ENCODE data around the gene HMGCLL1. TPM values are rescaled to one million over a fixed set of nuclear protein-coding genes. Genes with fewer than 3 reads are reported as not detected.
A peak's percentile ranks its signal among the peaks of the same experiment; 100 is the strongest.

HMGCLL1 gene
- 4.8 TPM for total RNA-seq

DNA sequence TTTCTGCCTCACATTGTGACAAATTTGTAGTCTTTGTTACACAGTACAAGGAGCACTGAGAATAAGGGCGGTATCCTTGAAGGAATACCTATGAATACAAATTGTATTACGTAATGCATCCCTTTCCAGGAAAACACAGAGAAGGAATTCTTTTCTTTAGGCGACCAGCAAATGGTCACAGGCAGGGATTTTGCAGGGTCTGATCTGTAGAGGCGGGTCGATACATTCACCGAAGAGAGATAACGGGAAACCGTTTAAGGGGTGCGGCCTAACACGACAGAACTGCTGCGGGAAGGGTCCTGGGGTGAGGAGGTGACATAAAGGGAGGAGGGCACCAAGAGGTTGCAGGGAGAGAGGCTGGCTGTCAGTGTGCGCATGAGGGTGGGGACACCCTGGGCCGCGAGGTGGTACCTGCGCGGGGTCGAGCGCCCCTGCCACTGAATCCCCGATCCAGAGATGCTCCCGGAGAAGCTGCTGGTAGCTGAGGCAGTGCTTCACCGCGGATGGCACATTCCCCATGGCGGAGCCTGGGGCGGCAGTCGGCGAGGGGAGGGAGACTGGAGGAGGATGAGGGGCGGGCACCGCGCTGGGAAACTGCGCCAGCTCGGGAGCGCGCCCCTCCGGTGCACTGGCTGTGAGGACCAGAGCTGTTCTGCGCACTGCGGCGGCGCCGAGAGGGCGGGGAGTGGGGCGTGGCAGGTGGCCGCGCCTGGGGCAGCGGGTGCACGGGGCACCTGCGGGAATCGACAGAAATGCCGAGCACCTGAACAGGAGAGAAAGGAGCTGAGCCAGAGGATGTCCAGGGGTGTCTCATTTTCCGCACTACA is at the start of gene HMGCLL1:
HMGCLL1 (minus strand) TSS at position 656 of the 827 bp plus-strand sequence; CDS start at position 519, 137 bp downstream.
- DNase-seq, result no peak

DNA sequence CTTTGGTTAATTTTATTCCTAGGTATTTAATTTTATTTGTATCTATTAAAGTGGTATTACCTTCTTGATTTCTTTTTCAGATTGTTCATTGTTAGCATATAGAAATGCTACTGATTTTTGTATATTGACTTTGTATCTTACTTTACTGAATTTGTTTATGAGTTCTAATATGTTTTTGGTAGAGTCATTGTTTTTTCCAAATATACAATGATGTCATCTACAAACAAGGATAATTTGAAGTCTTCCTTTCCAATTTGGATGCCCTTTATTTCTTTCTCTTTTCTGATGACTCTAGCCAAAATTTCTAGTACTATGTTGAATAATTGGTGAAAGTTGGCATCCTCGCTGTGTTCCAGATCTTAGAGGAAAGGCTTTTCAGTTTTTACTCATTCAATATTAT is 43.0 kb upstream of the HMGCLL1 start:
- DNase-seq, result no peak

DNA sequence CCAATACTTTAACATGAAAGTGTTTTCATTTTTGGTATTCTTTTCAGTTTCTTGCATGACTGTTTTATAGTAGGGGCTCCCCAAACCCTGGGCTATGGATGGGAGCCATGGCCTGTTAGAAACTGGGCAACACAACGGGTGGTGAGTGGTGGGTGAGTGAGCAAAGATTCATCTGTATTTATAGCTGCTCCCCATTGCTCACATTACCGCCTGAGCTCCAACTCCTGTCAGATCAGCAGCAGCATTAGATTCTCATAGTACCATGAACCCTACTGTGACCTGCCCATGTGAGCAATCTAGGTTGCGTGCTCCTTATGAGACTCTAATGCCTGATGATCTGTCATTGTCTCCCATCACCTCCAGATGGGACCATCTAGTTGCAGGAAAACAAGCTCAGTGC is 42.3 kb upstream of the HMGCLL1 start:
- DNase-seq, result no peak

DNA sequence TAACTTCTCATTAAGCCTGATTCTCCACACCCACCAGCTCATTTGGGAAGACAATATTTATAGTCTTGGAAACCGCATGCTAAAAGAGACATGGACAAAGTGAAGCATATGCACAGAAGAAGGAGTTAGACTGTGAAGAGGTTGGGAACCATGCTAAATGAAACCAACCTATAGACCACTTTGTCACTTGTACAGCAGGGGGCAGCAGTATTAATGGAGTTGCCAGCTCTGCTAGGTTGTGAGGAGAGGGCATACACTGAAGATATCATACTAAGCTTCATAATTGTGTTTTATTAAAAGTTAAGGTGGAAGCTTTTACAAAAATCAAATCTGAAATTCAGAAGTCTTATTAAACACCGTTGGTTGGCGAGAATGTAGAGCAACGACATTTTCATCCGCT is 38.3 kb upstream of the HMGCLL1 start:
- no peak for DNase-seq

DNA sequence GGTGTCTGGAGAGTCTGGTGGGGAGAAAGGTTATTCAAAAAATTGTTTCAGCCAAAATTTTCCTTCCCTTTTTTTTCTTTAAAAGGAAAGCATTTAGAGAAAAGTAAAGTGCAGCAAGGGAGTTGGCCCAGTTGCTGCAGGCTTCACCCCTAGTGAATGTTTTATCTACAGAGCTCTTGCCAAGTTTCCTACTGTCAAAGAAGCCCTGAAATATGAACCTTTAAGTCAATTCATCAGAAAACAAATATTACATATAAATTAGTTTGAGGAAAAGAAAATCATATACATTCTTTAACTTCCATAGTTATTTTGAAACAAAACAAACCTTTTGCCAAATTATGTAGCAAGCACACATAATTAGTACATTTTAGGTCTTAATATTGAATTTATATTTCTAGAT is 25.0 kb upstream of the HMGCLL1 start:
- DNase-seq, result no peak

DNA sequence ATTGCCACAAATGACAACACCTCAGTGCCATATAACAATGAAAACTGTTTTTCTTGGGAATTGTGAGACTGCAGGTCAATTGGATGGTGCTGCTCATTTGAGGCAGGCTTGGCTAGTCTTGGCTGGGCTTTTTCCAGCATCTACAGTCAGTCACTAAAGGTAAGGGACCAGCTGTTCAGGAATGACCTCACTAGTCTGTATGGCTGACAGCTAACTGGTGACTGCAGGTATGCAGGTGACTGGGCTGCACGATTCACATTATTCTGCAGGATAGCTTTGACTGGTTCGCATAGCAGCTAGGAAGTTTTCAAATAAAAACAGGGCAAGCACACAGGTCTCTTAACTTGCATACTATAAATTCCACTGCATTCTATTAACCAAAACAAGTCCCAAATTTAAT is 22.1 kb upstream of the HMGCLL1 start:
- DNase-seq, result no peak

DNA sequence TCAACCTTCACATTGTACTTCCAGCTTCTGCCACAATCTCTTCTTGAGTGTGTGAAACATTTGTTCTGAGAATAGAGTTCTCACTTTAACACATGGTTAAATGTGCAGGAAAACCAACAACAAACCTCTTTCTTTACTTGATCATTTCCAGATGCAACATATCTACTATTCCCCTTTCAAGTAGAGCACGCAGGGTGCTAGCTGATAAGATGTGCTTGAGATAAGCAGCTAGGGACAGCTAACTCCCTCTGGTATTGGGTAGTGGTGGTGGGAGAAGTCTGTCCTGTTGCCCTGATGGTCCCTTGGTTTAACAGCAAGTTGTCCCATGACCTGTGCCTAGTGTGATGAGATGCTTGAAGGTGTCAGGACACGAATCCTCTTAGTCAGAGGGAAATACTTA is 15.4 kb upstream of the HMGCLL1 start:
- DNase-seq, result no peak

DNA sequence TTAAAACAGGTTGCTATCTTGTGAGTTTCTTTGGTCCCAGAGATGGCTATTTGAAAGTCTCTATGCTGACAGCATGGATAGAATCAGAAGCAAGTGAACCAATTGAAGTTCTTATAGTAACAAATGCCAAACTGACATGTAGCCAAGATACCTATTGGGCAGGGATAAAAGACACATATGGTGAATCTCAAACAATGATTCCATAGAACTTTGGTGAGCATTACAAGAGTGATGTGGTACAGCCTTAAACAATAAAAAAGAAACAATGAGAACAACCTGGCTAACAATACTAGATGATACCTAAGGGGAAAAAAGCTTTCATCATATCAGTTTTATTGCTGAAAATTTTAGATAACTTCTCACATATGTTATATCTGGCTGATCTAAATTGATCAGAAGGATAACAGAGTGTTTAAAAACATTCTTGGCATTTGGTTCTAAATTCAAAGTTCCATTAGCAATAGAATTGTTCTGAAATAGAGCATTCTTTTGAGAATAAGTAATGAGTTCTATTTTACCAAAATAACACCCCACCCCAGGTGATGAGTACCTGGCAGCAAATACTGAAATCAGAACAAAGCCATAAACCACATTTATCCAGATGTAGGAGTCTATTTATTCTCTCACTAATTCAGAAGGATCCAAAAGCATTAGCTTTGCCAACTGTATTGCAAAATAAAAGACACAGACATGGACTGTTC is 5.8 kb upstream of the HMGCLL1 start:
- peak; percentile 87 for DNase-seq

DNA sequence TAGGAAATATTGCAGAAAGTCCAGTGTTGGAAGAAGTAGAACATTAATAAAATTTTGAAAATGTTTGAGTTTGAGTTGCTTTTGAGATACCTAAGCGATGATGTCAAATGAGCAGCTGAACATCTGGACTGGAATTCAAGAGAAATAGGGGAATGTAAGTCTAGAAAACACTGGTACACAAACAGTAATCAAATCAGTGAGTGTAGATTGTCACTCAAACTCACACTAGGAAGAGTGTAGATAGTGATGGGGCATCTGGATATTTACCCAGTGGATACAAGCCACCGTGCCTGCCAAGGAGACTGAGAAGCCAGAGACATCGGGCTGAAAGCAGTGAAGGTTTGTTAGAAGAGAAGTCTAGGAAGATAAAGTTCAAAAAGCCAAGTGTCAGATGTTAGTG is 2.2 kb downstream of the HMGCLL1 start:
- DNase-seq, result no peak

DNA sequence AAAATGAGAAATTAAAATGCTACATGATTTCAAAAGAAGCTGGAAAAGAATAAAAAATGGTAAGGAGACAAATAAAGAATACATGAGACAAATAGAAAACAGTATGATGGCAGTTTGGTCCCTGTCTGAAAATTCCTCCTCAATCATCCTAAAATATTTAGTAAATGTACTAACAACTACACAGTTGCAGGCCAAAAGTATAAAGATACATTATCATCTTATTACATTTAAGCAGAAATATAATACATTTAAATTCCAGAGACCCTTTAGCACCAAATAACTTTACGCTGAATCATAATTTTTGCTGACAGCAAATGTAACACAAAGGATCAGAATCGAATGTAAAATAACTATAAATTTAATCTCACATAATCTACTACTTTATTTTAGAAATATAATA is 4.4 kb downstream of the HMGCLL1 start:
- DNase-seq, result no peak

DNA sequence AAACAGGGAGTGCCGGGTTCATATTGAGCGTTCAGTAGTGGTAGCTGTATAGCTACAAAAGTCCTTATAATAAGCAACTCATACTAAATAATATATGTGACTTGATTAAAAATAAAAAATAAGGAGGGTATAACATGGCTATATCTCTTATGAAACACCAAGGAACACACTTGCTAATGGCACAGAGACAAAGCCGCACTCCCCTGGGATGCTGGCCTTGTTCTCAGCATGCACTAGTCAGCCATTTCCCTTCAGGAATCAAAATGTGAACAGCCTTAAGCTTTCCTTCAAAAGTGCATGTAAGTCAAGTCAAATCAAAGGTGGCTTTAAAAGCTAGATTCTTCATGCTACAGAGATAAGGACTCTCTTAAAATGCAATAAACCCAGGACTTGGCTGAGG is 9.4 kb downstream of the HMGCLL1 start:
- DNase-seq, result no peak

DNA sequence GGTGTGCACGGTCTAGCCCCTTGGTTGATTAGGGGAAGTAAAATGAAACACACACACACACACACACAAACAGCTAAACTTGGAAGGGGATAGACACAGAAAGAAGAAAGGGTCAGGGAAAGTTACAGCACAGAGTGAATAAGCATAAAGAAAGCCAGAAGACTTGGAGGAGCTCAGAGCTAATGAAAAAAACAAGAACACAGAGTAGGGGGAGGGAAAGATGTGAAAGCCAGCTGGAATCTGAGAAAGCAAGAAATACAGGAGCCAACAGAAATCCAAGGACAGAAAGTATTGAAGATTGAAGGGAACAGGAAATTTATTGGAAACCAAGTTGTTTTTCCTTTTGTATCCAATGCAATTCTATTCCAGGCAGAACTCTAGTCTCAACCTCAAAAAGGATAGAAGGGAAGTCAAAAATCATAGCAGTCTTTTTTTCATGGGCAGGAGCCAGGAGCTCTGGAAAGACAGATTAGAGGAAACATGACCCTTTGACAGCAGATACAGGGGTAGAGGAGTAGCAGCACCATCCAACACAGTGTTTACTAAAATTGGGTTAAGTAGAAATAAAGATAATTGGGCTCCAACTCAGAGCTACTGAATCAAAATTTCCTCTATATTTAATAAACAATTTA is 10.1 kb downstream of the HMGCLL1 start:
- DNase-seq, result peak; percentile 92

DNA sequence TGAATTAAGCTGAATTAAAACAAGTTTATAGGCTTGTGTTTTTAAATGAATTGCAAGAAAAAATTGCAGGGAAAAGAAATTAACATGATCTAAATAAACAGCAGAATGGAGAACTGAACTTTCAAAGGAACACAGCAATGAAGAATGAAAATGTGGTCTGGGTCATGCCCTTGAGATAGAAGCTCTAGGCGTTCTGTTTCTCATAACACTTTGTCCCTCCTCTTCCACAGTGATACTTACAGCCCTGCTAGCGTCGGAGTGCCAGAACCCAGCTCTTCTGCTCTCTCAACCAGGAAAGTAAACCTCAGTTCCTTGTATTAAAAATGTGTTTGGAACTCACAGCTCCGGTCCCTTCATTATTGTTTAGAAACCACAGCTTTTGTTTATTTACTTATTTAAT is 11.4 kb downstream of the HMGCLL1 start:
- DNase-seq, result no peak

DNA sequence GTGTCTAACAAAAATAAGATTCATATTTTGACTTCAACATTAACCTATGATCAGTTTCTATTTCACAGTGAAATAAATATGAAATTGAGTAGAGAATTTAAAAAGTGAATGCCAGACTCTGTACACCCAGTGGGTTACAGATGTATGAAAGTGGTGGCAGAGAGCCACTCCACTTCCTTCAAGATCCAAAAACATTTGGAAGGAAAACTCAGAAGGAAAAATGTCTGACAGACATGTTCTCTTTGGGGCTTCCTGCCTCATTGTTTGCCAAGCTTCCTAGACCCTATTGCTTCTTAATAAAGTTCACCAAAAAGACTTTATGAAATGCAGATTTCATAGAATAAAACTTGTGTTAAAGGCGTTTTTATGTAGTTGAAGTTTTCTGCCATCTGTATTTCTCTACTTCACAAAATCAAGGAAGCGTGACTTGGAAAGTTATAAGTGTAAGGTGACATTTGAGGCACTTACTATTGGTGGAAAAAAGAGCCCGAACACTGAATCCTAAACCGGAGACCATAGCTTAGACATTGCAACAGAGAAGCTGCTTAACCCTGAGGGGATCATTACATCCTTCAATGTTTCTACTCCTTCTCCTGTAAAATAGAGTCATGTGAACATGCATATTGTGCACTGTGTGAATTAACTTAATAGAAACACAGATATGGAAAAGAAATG is 12.8 kb downstream of the HMGCLL1 start:
- DNase-seq, result peak; percentile 36

DNA sequence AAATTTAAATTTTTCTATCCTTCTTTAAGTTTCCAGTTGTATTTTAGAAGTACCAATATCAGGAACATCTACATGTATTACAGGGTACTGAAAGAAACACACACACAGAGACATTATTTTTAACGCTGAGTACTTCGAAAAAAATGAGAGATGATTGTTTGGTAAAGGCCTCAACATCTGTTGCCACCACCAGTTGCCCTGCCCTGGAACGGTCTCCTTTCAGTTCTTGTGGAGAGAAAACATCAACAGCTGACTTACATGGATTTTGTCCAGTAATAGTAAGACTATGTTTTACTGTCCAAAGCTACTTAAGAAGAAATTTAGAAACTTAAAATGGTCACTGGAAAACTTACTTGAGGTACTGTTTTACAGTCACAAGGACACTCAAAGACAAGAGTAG is 16.7 kb downstream of the HMGCLL1 start:
- no peak for DNase-seq

DNA sequence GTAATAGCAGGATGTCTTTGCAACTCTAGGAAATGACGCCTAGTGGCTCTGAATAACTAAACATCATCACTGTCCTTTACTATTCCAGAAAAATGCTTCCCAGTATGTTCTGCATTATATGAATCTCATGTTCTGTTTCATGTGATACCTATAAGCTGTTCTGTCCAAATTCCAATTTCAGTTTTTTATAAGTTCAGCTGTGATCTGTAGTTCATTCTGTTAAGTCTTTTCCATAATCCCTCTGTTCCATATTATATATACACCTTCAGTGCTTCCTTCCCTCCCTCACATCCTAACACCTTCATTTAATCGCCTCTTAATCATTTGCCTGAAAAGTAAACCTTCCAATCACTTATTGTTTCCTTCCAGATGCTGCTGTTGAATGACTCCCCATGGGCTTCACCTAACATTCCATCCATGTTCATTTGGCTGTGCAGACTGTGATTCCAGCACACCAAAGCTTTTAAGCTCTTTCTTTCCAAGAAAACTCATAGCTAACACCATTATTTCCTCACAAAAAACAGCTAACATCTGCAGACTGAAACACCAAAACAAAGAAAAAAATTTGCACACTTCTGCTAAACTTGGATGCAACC is 18.6 kb downstream of the HMGCLL1 start:
- peak; percentile 36 for DNase-seq

DNA sequence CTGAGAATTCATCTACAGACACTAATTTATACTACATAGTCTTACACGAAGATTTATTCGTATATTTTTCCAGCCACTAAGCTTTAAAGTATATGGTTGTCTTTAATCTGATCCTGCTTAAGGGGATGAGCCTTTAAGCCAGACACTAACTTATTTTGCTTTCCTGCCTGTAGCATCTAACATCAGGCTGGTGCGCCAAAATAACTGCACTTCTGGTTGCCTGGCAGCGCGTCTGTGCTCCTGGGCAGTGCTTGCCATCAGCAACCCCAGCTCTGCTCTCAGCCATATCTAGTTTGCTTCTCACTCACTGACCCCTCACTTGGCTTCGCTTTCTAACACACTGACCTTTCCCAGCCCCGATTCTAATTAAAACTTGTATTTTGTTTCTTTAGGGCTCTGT is 21.8 kb downstream of the HMGCLL1 start:
- no peak for DNase-seq

DNA sequence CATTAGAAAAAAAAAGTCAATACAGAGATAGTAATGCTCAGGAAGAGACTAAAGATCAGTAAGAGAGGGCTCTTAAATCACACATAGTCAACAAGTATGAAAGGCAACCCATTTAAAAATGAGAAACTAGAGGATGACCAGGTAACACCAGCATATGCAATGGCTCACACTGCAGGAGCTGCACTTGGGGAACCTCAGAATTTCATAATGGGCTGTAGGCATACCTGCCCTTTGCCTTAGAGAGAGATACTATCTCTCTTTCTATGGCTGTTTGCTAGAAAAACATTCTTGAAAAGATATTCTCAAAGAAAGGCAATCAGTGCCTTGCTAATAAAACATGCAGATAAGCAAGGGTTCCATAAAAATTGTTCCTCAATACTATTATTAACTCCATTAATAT is 33.2 kb downstream of the HMGCLL1 start:
- no peak for DNase-seq

DNA sequence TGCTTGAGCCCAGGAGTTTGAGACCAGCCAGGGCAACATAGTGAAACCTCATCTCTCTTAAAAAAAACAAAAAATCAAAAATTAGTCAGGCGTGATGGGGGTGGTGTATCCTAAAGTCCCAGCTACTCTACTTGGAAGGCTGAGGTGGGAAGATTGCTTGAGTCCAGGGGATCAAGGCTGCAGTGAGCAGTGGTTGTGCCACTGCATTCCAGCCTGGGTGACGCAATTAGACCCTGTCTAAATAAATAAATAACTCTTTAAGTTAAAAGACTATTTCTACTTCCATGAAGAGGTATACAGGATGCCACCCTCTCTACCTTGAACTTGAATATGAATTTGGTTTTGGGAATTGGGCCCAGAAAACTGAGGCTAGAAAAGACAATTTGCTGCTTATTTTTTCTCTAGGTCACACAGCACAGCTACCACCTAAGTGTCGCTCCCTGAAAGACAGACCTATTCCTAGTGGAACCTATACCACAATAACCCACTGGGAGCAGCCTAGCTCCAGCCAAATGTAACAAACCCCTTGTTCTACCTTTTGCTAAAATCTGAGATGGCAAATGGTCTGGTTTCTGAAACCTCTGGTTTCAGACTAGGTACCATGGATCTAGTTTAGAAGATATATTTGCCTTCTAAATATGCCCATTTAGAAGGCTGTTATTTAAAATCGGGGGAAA is 35.2 kb downstream of the HMGCLL1 start:
- DNase-seq, result no peak

DNA sequence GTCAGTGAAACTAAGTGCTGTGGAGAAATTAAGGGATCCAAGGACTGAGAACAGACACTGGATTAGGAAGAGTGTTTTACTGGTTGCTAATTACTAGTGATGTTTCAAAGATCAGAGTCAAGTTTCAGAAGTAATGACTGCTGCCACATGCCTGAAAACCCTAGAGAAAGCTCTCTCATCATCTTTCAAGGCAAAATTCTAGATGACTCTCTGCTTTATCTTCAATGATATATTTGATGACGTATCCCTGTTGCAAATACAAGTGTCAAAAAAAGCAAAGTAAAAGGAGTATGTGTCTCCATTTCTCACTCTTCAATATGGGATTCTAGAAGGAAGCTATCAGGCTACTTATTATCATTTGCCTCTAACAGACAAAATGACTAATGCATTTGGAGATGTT is 38.0 kb downstream of the HMGCLL1 start:
- DNase-seq, result no peak

DNA sequence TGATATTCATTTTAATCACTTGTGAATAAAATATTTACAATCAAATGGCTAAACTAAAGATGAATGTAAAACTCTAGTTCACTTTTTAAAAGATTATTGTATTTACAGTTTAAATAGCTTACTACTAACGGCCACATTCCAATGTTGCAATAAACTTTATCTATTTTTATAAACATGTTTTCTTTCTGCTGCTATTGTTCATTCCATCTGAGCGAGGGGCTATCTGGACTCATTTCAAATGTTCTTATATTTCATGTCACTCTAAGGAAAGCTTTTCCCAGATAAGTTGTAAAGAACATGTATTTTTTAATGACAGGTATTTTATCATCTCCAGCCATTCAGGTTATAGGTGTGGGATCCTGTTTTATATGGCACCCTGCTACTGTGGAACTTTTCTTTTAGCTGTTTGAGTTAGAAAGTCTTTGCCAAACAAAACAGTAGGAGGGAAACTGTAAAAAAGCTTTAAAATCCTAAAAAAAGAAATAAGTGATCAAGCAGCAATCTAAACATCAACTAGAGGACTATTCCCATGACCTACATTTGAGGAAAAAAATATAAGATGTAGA is 42.5 kb downstream of the HMGCLL1 start:
- no peak for DNase-seq

DNA sequence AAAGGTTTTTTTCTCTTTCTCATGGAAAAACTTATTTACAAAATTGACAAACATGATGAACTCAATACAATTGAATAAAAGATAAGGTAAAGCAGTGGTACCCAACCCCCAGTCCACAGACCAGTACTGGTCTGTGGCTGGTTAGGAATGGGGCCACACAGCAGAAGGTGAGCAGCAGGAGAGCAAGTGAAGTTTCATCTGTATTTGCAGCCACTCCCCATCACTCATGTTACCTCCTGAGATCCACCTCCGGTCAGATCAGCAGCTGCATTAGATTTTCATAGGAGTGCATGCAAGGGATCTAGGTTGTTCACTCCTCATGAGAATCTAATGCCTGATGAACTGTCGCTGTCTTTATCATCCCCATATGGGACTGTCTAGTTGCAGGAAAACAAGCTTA is 47.5 kb downstream of the HMGCLL1 start:
- DNase-seq, result no peak

Measured in skin of body (tissue), 2 donors.